Naive thymus-derived CD8-positive, alpha-beta T cell (primary cell): ENCODE results near the gene GYPA. TPM values are rescaled to one million over a fixed set of nuclear protein-coding genes. Genes with fewer than 3 reads are reported as not detected.
"Not testable (repeated sequence)": the region's sequence is repeated elsewhere in the genome, so short reads cannot be mapped to it uniquely, and the experiment has no call there.

ENCODE experiments used
- ATAC-seq, 2 donors: fragments of 150-1000 bp; cut with Tn5 transposase in 1 of 2; sonication (Bioruptor Pico), chemical (Tn5 transposase) in 1 of 2; 1 replicate in 1 of 2; 2 replicates in 1 of 2; pipeline ENCODE4 v1.10.0; 2021; ENCODE audit warnings: mild to moderate bottlenecking in 2 of 2, moderate library complexity in 2 of 2
- POLR2A ChIA-PET: fragments of 350-600 bp; sonication (Branson Sonifier 250); formaldehyde crosslinking; loops from one replicate; lab custom pipeline; 2021; ENCODE audit warnings: antibody characterized with exemption; lab: Charles Lee
- DNase-seq, 10 donors: peaks; one replicate each; pipeline versions ENCODE4 v3.0.0 to v3.0.0-alpha.2; 2020 to 2022
- H3K27ac Mint-ChIP-seq, 10 donors: one replicate each; pipeline ENCODE4 v1.8.0; 2020 to 2022; ENCODE audit warnings: mild to moderate bottlenecking in 10 of 10, mixed read lengths in 10 of 10, moderate library complexity in 4 of 10, inconsistent platforms in 1 of 10
- H3K27me3 Mint-ChIP-seq, 5 donors: one replicate each; pipeline ENCODE4 v1.8.0; 2021 to 2022; ENCODE audit warnings: mixed read lengths in 5 of 5
- H3K36me3 Mint-ChIP-seq, 3 donors: one replicate each; pipeline ENCODE4 v1.8.0; 2020 to 2022; ENCODE audit warnings: mixed read lengths in 3 of 3, mild to moderate bottlenecking in 2 of 3, inconsistent platforms in 1 of 3
- H3K4me1 Mint-ChIP-seq, 4 donors: one replicate each; pipeline ENCODE4 v1.8.0; 2021 to 2022; ENCODE audit warnings: mixed read lengths in 4 of 4
- H3K4me3 Mint-ChIP-seq, 10 donors: one replicate each; pipeline ENCODE4 v1.8.0; 2020 to 2022; ENCODE audit warnings: mild to moderate bottlenecking in 10 of 10, mixed read lengths in 10 of 10, moderate library complexity in 6 of 10, inconsistent platforms in 1 of 10
- H3K9me3 Mint-ChIP-seq, 9 donors: one replicate each; pipeline ENCODE4 v1.8.0; 2020 to 2022; ENCODE audit warnings: mixed read lengths in 9 of 9, mild to moderate bottlenecking in 3 of 9, inconsistent platforms in 1 of 9, moderate library complexity in 1 of 9
- polyA plus RNA-seq, 3 donors: library from polyadenylated mRNA; unstranded; fragments of 300-500 nt; fragmentation: Illumina TruSeq; gene quantifications; one replicate each; pipeline ENCODE4 v1.2.3, GENCODE V29; 2021
- total RNA-seq, 8 experiments: library from RNA in 2 of 8; stranded (reverse) in 2 of 8; gene quantifications; one replicate each; pipeline ENCODE4 v1.2.3 and lab custom pipeline; 2021 to 2026

The GYPA gene
- total RNA-seq (not detected), polyA plus RNA-seq (not detected), total RNA-seq (lab: John Stamatoyannopoulos, UW) (0 reads per million in 6 experiments)

- POLR2A ChIA-PET, DNase-seq, H3K4me3 Mint-ChIP-seq, H3K27me3 Mint-ChIP-seq, H3K27ac Mint-ChIP-seq, H3K4me1 Mint-ChIP-seq, ATAC-seq, H3K9me3 Mint-ChIP-seq, H3K36me3 Mint-ChIP-seq: not testable (repeated sequence)
Observed at GRCh38 chr4:144140594-144141295, at the start of gene GYPA. Gene GYPA (minus strand): TSS chr4:144140718. CDS start chr4:144140635, 83 bp downstream.

DNA sequence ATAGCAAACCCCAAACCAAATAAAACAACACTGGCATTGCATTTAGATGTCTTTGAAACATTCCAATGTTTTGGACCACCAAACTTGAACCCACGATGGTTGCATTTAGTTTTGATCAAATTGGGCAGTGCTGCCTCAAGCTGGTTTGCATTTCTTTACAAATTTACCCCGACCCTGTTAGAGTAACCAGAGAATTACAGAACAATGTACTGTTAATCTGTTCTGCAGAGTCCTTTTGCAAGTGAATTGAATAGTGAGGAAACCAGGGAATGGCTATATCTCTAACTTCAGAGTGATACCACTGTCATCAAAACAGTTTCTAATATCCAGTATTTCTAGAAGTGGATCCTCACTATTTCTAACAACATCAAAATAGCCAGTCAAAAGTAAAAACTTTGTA, 49.5 kb upstream of the GYPA start:
- ATAC-seq, result no peak
- peaks cover 0 to 11% (median 5%) of the 10 kb centered on the region in 5 donors for H3K27me3 Mint-ChIP-seq
- no peaks in the 10 kb centered on the region for H3K36me3 Mint-ChIP-seq
- POLR2A ChIA-PET, result no interaction called here
- H3K27ac Mint-ChIP-seq, result no peak overlapping the region
- no peak overlapping the region for H3K4me3 Mint-ChIP-seq
- no peak for DNase-seq
- H3K4me1 Mint-ChIP-seq, result peaks cover 0 to 5% (median 0%) of the 10 kb centered on the region in 4 donors
- peaks cover 0 to 6% (median 2%) of the 10 kb centered on the region in 9 donors for H3K9me3 Mint-ChIP-seq

- Mint-ChIP-seq H3K36me3 (no peaks in the 10 kb centered on the region), H3K9me3 (peaks cover 0 to 5% (median 0%) of the 10 kb centered on the region in 9 donors), H3K27ac (no peak overlapping the region), H3K4me3 (no peak overlapping the region), H3K27me3 (peaks cover 0 to 11% (median 4%) of the 10 kb centered on the region in 5 donors), H3K4me1 (peaks cover 0 to 7% (median 0%) of the 10 kb centered on the region in 4 donors)
- ATAC-seq, result no peak
- DNase-seq, result no peak
- POLR2A ChIA-PET, result no interaction called here
Observed at GRCh38 chr4:144189121-144189520, 48.6 kb upstream of the GYPA start.

GRCh38 chr4:144185086-144185485, 44.6 kb upstream of the GYPA start:
- no peak overlapping the region for H3K4me3 Mint-ChIP-seq
- peaks cover 0 to 14% (median 0%) of the 10 kb centered on the region in 4 donors for H3K4me1 Mint-ChIP-seq
- DNase-seq, result no peak
- POLR2A ChIA-PET, result no interaction called here
- ATAC-seq, result no peak
- H3K27me3 Mint-ChIP-seq, result peaks cover 0 to 4% (median 0%) of the 10 kb centered on the region in 5 donors
- no peaks in the 10 kb centered on the region for H3K36me3 Mint-ChIP-seq
- H3K27ac Mint-ChIP-seq, result peak overlapping the region in 1 of 10 donors; percentile 5
- no peaks in the 10 kb centered on the region for H3K9me3 Mint-ChIP-seq

GRCh38 chr4:144183165-144183564, 42.6 kb upstream of the GYPA start:
- POLR2A ChIA-PET, result no interaction called here
- H3K9me3 Mint-ChIP-seq, result no peaks in the 10 kb centered on the region

GRCh38 chr4:144181391-144181790, 40.9 kb upstream of the GYPA start:
- DNase-seq, result no peak
- Mint-ChIP-seq H3K4me3 (no peak overlapping the region), H3K36me3 (no peaks in the 10 kb centered on the region), H3K4me1 (peaks cover 0 to 17% (median 2%) of the 10 kb centered on the region in 4 donors), H3K27me3 (peaks cover 0 to 4% (median 0%) of the 10 kb centered on the region in 5 donors), H3K9me3 (no peaks in the 10 kb centered on the region), H3K27ac (no peak overlapping the region)
- POLR2A ChIA-PET, result no interaction called here
- no peak for ATAC-seq

More at GRCh38 chr4:144183165-144183564, 42.6 kb upstream of the GYPA start:
- ATAC-seq (no peak), DNase-seq (no peak)
- H3K27me3 Mint-ChIP-seq, result peaks cover 0 to 4% (median 0%) of the 10 kb centered on the region in 5 donors
- H3K4me1 Mint-ChIP-seq, result peaks cover 0 to 17% (median 2%) of the 10 kb centered on the region in 4 donors
- H3K4me3 Mint-ChIP-seq, result no peak overlapping the region
- H3K36me3 Mint-ChIP-seq, result no peaks in the 10 kb centered on the region
- no peak overlapping the region for H3K27ac Mint-ChIP-seq

- Mint-ChIP-seq H3K4me3 (no peak overlapping the region), H3K27ac (no peak overlapping the region), H3K36me3 (no peaks in the 10 kb centered on the region), H3K4me1 (peaks cover 0 to 17% (median 2%) of the 10 kb centered on the region in 4 donors), H3K9me3 (no peaks in the 10 kb centered on the region), H3K27me3 (peaks cover 0 to 4% (median 0%) of the 10 kb centered on the region in 5 donors)
- no peak for ATAC-seq
- POLR2A ChIA-PET, result no interaction called here
- no peak for DNase-seq
Observed at GRCh38 chr4:144179152-144179739, 38.7 kb upstream of the GYPA start.

DNA sequence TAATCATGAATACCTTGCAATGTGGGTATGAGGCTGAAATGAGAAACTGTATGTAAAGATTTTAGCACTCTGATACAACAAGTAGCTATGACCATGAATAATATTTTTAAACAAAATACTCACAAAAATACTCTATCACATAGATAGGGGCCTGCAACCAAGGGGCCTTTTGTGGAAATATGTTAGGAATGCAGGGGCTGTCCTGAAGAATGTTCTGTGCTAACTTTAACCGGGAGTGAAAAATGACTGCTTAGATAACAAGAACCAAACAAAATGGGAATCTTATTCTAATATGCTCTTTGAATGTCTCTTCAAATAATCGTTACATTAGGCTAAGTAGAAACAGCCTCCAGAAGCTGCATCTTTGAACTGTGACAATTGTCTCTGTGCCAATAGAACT, 37.9 kb upstream of the GYPA start:
- no peak for ATAC-seq
- Mint-ChIP-seq H3K4me1 (peaks cover 0 to 17% (median 2%) of the 10 kb centered on the region in 4 donors), H3K27ac (no peak overlapping the region), H3K36me3 (no peaks in the 10 kb centered on the region), H3K4me3 (no peak overlapping the region), H3K27me3 (no peaks in the 10 kb centered on the region), H3K9me3 (no peaks in the 10 kb centered on the region)
- no peak for DNase-seq
- POLR2A ChIA-PET, result no interaction called here

GRCh38 chr4:144176476-144176875, 36.0 kb upstream of the GYPA start:
- H3K36me3 Mint-ChIP-seq, result no peaks in the 10 kb centered on the region
- no peak overlapping the region for H3K27ac Mint-ChIP-seq
- H3K4me1 Mint-ChIP-seq, result peaks cover 0 to 12% (median 2%) of the 10 kb centered on the region in 4 donors
- ATAC-seq (no peak), DNase-seq (no peak)
- no peak overlapping the region for H3K4me3 Mint-ChIP-seq
- H3K27me3 Mint-ChIP-seq, result no peaks in the 10 kb centered on the region
- H3K9me3 Mint-ChIP-seq, result no peaks in the 10 kb centered on the region
- POLR2A ChIA-PET, result no interaction called here

GRCh38 chr4:144174401-144175067, 34.0 kb upstream of the GYPA start:
- no peak overlapping the region for H3K27ac Mint-ChIP-seq
- DNase-seq (peak in 4 of 10 donors; percentile 4 to 53 (median 48)), ATAC-seq (peak; percentile 28 to 38)
- H3K4me3 Mint-ChIP-seq, result no peak overlapping the region
- no peaks in the 10 kb centered on the region for H3K36me3 Mint-ChIP-seq
- POLR2A ChIA-PET, result no interaction called here
- peaks cover 0 to 10% (median 2%) of the 10 kb centered on the region in 4 donors for H3K4me1 Mint-ChIP-seq
- peaks cover 0 to 8% (median 3%) of the 10 kb centered on the region in 5 donors for H3K27me3 Mint-ChIP-seq
- no peaks in the 10 kb centered on the region for H3K9me3 Mint-ChIP-seq

DNA sequence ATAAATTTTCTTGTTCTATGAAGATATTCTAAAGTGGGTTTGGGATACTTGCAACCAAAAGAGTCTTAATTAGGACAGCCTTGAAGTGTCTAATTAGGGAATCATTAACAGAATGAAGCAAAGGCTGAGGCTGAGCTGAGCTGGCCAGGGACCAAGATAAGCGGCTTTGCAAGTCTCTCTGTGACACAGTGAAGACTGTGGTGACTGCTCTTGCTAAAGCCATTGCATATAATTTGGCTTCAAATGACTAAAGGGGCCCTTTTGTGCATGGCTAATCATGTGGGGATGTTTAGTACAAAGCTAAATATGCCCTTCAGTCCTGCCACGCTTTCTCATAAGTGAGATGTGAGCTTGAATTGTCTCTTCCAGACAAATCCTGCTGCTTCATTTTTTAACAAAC, 31.2 kb upstream of the GYPA start:
- POLR2A ChIA-PET, result no interaction called here

GRCh38 chr4:144169211-144169610, 28.7 kb upstream of the GYPA start:
- Mint-ChIP-seq H3K9me3 (peaks cover 0 to 5% (median 0%) of the 10 kb centered on the region in 9 donors), H3K36me3 (peaks cover 0 to 4% (median 0%) of the 10 kb centered on the region in 3 donors), H3K4me3 (no peak overlapping the region), H3K4me1 (no peaks in the 10 kb centered on the region), H3K27me3 (peaks cover 0 to 13% (median 8%) of the 10 kb centered on the region in 5 donors), H3K27ac (no peak overlapping the region)
- DNase-seq (no peak), ATAC-seq (no peak)
- POLR2A ChIA-PET, result no interaction called here

More for the DNA sequence above, 31.2 kb upstream of the GYPA start:
- Mint-ChIP-seq H3K4me3 (no peak overlapping the region), H3K4me1 (peaks cover 0 to 7% (median 0%) of the 10 kb centered on the region in 4 donors), H3K36me3 (no peaks in the 10 kb centered on the region), H3K9me3 (no peaks in the 10 kb centered on the region), H3K27me3 (peaks cover 0 to 9% (median 8%) of the 10 kb centered on the region in 5 donors), H3K27ac (no peak overlapping the region)
- no peak for ATAC-seq
- no peak for DNase-seq

DNA sequence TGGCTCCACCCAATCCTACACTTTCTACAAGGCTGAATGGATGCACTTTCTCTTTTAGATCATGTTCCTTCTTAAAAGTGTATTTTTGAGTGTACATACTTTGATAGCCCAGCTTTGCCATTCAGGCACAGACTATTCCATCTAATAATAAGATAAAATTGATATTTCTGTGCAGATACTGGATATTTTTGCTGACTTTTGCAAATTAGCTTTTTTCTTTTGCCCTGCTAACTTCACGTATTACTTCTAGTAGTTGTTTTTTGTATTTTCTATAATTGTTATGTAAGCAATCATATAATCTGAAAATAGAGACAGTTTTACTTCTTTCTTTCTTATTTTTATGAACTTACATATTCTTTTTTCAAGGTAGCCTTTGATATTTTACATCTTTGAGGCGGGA, 13.5 kb upstream of the GYPA start:
- POLR2A ChIA-PET, result no interaction called here
- Mint-ChIP-seq H3K9me3 (peaks cover 0 to 33% (median 5%) of the 10 kb centered on the region in 9 donors), H3K36me3 (peaks cover 0 to 10% (median 0%) of the 10 kb centered on the region in 3 donors)

More for the DNA sequence above, 13.5 kb upstream of the GYPA start:
- ATAC-seq, result no peak
- Mint-ChIP-seq H3K4me1 (no peaks in the 10 kb centered on the region), H3K4me3 (no peak overlapping the region), H3K27me3 (peaks cover 0 to 7% (median 0%) of the 10 kb centered on the region in 5 donors), H3K27ac (no peak overlapping the region)
- DNase-seq, result no peak
